Neutrophil (primary cell): ENCODE data around the gene TNS3.

Source experiments
- H3K27ac ChIP-seq: fragments of 200-600 bp; sonication (generic); 2 replicates; pipeline ENCODE4 v1.5.1; 2016; ENCODE audit warnings: mild to moderate bottlenecking, moderate library complexity
- H3K27me3 ChIP-seq: fragments of 200-600 bp; sonication (generic); 2 replicates; pipeline ENCODE4 v1.6.0; 2016; ENCODE audit warnings: mild to moderate bottlenecking
- H3K36me3 ChIP-seq: fragments of 200-600 bp; sonication (generic); 2 replicates; pipeline ENCODE4 v1.5.1; 2017
- H3K4me1 ChIP-seq, 2 experiments: fragments of 200-600 bp in 1 of 2; sonication (generic) in 1 of 2; 1 replicate in 1 of 2; 2 replicates in 1 of 2; pipeline versions ENCODE4 v1.5.1 to v1.6.1; 2013 to 2016; ENCODE audit warnings: low read depth in 1 of 2, low read length in 1 of 2, mild to moderate bottlenecking in 1 of 2, moderate library complexity in 1 of 2; ENCODE audit not compliant: control insufficient read depth in 1 of 2, insufficient read depth in 1 of 2
- H3K4me3 ChIP-seq, 2 experiments: fragments of 200-600 bp in 1 of 2; sonication (generic) in 1 of 2; 1 replicate in 1 of 2; 2 replicates in 1 of 2; pipeline ENCODE4 v1.5.1; 2013 to 2016; ENCODE audit warnings: low read depth in 1 of 2, low read length in 1 of 2, mild to moderate bottlenecking in 1 of 2, moderate library complexity in 1 of 2
- H3K9me3 ChIP-seq: fragments of 200-600 bp; sonication (generic); 2 replicates; pipeline ENCODE4 v1.5.1; 2016
- CTCF ChIP-seq: fragments of 200-600 bp; sonication (generic); IDR thresholded peaks from 2 replicates; pipeline ENCODE4 v1.5.1; 2016; ENCODE audit warnings: antibody characterized with exemption

TNS3 gene

DNA sequence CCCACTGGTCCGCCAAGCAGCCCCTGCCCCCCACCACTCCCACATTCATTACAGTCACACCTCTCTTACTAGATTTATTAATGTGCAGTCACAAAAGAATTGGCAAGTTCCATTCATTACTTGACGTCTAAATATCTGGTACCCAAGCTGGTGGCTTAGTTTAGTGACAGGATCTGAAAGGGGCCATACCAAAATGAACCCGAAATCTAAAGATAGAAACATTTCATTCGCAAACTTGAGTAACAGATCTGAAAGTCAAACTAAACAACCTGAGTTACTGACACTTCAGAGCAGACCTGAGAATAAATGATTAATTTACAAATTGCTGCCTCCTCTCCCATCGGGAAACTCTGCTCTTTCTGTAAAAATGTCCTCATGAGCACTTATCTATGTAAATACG is 53.4 kb downstream of the TNS3 start:
- Histone ChIP-seq H3K9me3 (no peaks in the 10 kb centered on the region), H3K27ac (no peak overlapping the region), H3K36me3 (no peaks in the 10 kb centered on the region), H3K4me1 (no peaks in the 10 kb centered on the region), H3K27me3 (no peaks in the 10 kb centered on the region), H3K4me3 (no peak overlapping the region)
- TF ChIP-seq CTCF: no peak

DNA sequence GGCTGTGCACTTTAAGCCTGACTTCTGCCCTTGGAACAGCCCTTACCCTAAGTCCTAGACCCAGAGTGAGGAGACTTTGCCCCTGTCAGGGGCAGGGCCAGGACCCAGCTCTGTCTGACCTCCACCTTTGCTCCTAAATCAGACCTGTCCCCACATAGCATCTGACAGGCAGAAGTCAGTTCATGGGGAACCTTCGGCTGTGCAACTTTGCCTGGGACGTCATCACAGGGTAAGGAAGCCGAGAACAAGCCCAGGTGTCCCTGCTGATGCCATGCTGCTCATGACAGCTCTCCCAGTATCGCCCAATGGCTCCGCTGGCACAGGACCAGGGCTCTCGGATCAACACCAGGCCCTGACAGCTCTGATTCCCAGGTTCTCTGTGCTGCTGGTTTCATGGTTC is 55.4 kb downstream of the TNS3 start:
- H3K27me3 ChIP-seq: no peaks in the 10 kb centered on the region
- no peaks in the 10 kb centered on the region for H3K36me3 ChIP-seq
- no peak overlapping the region for H3K27ac ChIP-seq
- H3K4me3 ChIP-seq: no peak overlapping the region
- no peaks in the 10 kb centered on the region for H3K9me3 ChIP-seq
- no peak for TF ChIP-seq CTCF
- no peaks in the 10 kb centered on the region for H3K4me1 ChIP-seq

- Histone ChIP-seq H3K4me3 (no peak overlapping the region), H3K9me3 (no peaks in the 10 kb centered on the region), H3K27me3 (no peaks in the 10 kb centered on the region), H3K27ac (no peak overlapping the region), H3K4me1 (no peaks in the 10 kb centered on the region), H3K36me3 (no peaks in the 10 kb centered on the region)
- TF ChIP-seq CTCF: no peak
Measured at GRCh38 chr7:47525066-47525623, 56.8 kb downstream of the TNS3 start.

DNA sequence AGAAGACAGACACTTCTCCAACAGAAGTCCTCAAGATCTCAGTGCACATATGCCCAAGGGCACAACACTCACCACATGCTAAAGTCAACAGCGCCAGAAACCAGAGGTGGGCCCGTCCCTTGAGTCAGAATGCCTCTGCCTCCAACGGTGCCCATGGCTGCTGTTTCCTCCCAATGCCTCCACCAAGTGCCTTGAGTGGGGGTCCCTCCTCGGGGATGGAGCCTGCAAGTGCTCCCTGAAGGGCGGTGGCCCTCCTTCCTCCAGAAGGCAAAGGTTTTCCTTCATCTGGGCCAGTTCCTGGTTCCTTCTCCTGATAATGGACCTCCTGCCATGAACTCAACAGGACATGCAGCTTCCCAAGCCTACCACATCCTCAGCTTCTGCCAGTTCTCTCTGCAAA is 58.5 kb downstream of the TNS3 start:
- no peak for TF ChIP-seq CTCF
- Histone ChIP-seq H3K9me3 (no peaks in the 10 kb centered on the region), H3K27me3 (no peaks in the 10 kb centered on the region), H3K4me3 (no peak overlapping the region), H3K4me1 (no peaks in the 10 kb centered on the region), H3K36me3 (no peaks in the 10 kb centered on the region), H3K27ac (no peak overlapping the region)

DNA sequence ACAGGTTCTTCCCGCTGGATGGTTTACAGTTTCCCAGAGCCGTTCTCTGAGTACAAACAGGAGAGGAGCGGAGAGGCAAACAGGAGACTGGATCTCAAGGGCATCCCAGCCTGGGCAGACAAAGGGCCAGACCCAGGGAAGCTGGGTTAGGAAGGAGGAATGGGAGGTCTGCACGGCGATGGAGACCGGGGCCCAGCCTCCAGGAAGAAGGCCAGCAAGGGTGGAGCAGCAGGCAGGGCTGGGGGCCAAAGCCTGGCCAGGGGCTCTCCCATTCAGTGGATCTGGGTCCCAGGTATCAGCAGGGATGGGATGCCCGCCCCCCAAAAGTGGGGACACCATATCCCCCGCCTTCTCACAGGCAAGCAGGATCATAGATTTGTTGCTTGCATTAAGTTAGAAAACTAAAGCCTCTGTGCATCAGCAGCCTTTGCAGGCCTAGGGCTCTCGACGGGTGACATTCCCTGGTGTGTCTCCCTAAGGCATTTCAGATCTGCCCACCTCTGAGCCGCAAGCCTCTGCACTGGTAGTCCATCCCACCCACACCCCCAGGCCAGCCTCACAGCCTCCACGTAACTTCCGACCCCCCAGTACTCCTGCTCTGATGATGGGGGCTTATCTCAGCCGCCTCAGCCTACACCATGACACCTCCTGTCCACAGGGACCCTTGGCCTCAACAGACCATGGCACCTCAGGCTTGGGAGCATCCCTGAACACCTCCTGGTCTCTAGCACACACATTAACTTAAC is 59.9 kb downstream of the TNS3 start:
- Histone ChIP-seq H3K27ac (no peak overlapping the region), H3K9me3 (no peaks in the 10 kb centered on the region), H3K4me1 (no peaks in the 10 kb centered on the region), H3K27me3 (peaks cover 3% of the 10 kb centered on the region), H3K36me3 (no peaks in the 10 kb centered on the region), H3K4me3 (no peak overlapping the region)
- TF ChIP-seq CTCF: no peak
